GM19193 (cell line): ENCODE results near the gene DDX41.

Experiments used
- POLR2A ChIP-seq: IDR thresholded peaks from 4 replicates; pipeline ENCODE4 v1.6.1; 2011; ENCODE audit not compliant: insufficient read depth, insufficient read length; ENCODE audit errors: extremely low read depth

DDX41 gene

DNA sequence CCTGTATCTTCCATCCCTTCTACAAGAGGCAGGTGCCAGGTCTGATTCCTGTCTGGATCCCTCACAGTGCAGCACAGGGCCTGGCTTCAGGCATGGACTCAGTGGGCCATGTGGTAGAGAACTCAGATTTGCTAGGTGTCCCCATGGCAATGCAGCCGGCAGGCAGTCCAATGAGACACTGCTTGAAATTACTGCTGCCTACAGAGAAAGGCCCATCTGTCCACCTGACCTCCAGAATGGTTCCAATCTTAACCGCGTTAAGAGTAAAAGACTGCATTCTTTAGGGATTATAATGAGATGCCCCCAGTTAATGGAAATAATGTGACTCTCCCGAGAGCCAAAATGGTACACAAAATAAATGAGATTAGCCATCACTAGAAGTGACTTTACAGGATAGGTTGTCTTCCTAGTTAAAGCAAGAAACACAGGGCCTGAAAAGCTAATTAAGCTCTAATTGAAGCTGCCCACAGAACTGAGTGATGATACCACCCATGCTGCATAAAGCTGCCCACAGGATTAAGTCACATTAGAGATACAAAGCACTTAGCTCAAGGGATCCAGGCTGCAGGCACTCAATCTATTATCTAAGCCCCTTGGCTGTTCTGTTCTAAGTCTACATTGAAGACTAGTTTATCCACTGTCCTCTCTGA lies 26.2 kb upstream of the DDX41 start:
- no peak for TF ChIP-seq POLR2A

DNA sequence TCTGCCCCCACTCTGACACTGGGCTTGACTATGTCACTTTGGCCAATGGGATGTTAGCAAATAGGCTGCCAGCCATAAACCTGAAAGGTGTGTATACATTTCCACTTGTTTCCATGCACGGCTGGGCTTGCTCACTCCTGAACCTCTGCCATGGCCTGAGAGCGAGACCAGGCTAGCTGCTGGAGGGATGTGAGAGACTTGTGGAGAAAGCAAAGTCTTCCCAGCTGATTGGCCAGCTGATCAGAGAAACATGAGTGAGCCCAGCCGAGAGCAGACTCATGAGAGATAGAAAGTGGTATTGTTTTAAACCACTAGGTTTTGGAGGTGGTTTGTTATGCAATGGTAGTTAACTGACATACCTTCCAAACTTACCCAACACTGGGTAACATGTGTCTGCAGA lies 23.7 kb upstream of the DDX41 start:
- no peak for TF ChIP-seq POLR2A

DNA sequence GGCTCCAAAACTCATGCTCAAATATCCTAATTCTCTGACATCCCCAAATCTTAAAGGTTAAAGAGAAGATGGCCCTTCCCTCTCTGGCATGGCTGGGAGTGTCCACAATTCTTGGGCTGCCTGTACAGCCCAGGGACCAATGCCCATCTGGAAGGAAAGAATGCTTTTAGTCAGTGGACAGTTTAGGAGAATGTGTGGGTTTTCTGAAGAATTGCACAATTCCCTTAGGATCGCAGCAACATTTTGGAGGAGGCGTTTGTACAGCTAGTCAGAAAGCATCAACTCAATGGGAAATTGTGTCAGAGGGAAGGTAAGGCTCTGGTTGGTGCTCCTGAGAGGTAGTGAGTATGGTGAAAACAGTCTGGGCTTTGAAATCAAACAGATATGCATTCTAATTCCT lies 22.6 kb upstream of the DDX41 start:
- no peak for TF ChIP-seq POLR2A

DNA sequence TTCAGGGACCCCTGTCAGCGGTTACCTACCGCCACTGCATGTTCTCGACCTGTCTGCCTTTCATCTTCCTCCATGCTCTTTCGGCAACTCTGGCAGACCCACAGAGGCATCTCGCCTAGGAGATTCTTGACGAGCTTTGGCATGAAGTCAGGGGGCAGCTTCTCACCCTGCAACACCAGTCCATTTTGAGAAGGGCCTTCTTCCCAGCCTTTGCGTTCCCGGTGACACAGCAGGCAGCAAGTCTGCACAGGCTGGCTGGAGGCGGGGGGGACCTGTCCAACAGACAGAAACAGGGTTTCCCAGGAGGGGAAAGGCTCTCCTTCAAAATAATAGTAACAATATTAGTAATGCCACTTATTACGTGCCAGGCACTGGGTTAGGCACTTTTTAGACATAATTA lies 22.1 kb upstream of the DDX41 start:
- TF ChIP-seq POLR2A: no peak

DNA sequence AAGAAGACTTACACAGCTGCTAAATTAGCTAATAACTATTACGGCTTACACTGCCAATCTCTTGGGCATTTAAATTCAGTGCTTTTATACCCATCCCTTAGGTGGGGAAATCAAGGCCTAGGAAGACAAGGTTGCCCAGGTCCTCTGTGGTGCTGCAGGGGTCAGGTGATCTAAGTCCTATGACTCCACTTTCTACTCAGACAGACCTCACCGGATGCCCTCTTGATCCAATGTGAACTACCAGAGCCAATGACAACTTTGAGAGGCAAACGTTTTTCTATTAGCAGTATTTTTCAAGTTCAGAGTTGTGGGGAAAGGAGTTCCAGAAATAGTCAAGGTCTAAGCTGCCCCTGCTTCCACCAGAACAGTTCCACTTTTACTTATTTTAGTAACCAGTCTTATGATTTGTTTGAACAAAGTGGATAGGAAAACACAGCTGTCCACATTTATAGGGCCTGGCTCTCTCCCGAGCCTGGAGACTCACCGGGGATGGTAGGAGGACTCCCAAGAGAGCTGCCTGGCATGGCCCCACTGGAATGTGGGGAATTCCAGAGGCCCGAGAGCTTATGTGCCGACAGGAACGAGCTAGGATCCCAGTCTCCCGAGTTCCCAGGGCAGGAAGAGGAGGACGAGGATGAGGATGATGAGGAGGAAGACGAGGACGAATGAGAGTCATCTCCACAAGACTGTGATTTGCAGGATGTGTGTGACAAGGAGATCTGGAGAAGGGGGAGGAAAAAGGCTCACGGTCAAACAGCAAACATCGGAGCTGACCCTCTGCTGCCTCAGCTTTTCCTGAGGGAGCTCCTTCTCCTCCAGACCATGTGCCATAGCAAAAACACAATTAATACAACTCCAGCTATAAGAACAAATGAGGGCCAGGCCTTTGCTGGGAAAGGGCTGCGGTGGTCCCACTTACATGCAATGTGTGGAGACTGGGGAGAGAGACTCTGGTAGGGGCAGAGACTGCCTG lies 20.9 kb upstream of the DDX41 start:
- TF ChIP-seq POLR2A: no peak

DNA sequence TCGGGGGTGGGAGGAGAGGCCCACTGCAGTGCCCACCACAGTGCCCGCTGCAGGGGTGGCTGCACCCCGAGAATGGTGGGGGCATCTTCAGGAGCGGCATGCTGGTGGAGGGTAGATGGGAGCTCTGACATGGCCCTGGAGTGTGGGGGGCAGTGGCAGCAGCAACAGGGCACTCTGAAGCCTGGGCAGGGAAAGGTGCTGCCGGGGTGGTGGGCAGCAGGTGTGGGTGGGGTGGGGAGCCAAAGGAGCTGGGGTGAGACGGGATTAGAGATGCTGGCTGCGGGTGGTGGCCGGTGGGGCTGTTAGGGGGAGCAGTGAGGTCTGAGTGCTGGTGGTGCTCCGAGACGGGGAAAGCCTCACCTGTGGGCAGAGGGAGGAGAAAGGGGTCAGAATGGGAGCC lies 19.6 kb upstream of the DDX41 start:
- no peak for TF ChIP-seq POLR2A

DNA sequence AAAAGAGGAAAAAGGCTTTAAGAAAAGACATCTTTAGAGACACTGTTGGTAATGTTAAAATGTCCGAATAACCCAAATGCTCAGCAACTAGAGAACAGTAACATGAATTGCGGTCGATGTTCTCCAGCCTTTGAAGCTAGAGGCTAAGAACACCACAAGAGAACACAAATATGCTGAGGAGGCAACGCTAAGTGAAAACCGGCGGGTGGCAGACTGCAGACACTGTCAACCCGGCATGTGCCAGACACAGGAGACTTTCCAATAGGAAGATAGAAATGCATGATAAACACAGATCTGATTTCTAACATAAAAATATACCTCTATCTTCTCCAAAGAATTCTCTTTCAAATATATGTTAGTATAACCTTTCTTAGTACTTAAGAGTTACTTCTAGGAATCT lies 18.4 kb upstream of the DDX41 start:
- no peak for TF ChIP-seq POLR2A

DNA sequence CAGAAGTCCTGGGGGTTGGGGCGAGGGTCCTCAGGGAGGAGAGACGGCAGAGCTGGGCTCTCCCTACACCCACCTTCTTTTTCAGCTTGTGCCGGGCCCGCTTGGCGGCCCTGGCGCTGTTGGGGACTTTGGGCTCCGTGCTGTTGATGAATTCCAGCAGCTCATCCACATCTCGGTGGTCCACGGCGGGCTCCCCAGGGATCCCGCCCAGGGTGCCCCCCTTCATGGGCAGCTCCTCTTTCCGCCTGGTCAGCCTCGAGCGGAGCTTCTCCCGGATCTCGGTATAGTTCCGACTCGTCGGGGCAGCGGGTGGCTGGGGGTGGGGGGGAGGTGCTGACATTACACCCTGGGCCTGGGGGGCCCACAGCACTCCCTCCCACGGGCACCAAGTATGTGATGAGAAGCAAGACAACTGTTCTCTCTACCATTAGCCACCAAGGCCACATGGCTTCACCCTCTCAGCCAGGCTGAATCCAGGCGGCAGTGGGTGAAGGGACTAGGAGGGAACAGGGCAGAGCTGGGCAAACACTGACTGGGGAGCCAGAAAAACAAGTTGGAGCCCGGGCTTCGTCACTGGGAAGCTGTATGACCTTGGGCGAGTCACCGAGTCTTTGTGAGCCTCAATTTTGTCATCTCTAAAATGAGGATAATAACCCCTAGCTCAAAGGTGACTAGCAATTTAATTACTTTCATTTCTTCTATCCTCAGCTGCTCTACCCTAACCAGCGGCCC lies 14.6 kb upstream of the DDX41 start:
- TF ChIP-seq POLR2A: no peak

DNA sequence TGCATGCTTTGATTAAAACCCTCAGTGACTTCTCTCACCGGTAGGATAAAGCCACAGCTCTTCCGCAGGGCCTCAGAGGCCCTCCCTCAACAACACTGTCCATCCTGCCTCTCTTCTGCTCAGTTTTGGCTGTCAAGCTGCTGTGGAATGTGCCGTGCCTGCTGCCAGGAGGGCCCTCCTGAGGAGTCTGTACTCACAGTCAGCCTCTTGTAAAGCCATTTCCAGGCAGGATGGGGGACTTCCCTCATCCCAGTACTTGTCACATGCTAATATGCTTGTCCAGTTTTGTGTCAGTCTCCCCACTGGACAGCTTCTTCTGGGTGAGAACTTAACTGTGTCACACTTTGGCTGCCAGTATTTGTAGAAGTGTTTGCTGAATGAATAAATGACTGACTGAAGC lies 13.9 kb upstream of the DDX41 start:
- TF ChIP-seq POLR2A: no peak

DNA sequence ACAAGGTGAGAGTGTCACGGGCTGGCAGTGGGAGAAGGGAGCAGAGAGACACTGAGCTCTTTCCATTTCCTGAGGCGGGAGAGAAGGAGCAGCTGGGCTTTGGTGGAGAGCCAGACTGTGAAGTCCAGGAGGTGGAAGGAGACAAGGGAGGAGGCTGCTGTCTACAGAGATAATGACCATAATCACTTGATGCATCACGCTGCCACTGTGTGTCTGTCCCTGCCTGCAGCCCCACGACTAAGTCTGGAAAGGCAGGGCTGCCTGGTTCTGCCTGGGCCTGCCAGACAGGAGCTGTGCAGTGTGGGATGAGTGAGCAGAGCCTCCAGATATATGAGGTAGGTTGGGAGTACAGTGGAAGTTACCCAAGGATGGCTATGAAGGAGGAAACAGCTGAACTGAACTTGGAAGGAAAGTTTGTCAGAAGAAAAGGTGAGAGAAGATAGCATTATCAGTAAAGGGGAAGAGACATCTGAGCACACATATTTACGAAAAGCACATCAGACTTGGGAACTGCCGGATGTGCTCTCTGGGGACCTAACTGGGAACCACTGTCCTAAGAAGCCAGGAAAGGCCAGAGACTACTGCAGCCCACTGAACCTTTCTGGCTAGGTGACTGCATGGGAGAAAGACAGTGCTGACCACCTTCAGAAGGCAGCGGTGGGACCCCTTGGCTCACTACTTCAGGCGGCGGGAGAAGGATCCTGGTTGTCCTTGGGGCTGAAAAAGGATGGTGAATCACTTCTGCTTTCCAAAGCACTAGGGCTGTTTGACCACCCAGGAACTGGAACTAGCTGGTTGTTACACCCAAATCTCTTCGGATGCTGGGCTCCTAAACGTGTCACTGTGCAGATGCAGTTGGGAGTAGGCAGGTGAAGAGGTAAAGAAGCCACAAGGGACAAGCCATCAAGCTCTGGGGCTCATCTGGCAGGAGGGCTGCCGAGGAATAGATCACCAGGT lies 12.8 kb upstream of the DDX41 start:
- no peak for TF ChIP-seq POLR2A

DNA sequence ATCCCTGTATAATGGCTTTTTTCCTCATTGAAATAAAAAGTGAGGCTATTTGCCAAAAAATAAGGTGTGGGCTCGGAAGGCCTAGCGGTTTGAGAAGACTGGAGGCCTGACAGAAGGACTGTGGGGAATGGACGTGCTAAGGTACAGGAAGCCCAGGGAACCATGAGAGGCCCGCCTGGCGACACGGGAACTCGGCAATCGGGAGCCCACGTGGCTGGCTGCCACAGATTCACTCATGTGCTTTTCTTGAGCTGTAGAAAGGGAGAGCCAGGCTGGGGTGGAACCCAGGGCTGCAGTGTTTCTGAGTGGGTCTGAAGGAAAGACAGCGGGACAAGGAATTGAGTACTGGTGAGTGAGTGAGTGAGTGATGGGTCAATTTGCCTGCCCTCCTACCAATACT lies 11.9 kb upstream of the DDX41 start:
- TF ChIP-seq POLR2A: no peak

DNA sequence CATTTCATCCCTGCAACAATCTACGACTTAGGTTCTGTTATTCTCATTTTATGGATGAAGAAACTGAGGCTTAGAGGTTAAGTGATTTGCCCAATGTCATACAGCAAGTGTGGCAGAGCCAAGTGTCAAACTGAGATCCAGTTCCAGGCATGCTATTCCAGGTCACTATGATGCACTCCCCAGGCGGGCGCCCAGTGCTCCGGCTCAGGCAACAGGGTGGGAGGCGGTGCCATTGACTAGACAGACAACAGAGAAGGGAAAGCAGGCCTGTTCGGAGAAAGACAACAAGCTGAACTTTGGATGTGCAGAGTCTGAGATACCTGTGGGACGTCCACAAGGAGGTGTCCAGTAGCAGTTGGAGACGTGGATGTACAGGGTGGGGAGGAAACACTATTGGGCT lies 10.8 kb upstream of the DDX41 start:
- TF ChIP-seq POLR2A: no peak

DNA sequence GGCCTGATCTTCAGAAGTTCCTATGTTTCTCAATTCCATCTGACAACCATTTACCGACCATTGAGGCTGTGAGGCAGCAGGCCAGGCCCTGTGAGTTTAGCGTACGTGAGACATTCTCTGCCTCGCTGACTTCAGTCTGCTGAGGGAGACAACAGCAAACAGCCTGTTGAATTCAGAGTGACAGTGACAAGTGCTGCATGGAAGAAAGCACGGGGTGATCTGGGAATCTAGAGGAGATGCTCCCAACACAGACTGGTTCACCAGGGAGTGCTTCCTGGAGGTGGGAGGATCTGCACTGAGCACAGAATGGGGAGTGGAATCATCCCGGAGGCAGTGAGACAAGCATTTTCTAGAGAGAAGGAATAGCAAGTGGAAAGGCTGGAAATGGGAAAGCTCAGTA lies 10.0 kb upstream of the DDX41 start:
- TF ChIP-seq POLR2A: no peak

DNA sequence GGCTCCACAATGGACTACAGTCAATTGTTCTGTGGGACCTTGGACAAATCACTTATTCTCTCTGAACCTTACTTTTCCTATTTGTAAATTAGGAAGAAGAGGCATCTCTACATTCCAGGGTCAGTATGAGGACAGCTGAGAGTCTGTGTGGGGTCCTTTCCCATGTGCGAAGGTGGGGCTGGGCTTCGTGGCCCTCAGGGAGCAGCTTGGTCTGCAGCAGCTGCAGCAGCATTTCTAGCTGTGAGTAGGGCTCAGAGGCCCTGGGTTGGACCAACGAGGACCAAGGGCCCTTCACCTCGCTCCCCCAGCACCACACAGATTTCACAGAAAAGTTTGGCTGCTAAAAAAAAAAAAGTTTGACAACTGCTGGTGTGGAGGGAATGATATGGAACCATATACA lies 9.4 kb upstream of the DDX41 start:
- no peak for TF ChIP-seq POLR2A
